ENCODE measurements around the gene ADCY7.

Gene ADCY7

DNA sequence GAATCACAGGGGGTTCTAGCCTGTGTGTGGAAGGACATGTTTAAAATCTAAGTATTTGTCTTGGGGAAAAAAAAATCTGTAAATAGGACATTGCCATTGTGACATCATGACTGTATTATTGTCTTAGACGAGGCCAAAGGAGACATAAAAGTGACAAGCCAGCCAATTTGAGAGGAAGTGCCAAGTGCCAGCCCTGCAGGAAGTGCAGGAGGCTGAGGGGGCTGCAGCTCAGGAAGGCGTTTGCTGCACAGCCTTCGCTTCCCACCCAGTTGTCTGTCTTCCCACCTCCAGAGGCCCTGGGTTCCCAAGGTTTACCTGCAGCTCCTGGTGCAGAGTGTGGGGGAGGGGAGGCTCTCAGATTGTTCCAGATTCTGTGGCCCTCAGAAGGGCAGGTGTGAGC lies 1.3 kb downstream of the ADCY7 start:
- no peak for DNase-seq (ENCODE audit: low read depth)

DNA sequence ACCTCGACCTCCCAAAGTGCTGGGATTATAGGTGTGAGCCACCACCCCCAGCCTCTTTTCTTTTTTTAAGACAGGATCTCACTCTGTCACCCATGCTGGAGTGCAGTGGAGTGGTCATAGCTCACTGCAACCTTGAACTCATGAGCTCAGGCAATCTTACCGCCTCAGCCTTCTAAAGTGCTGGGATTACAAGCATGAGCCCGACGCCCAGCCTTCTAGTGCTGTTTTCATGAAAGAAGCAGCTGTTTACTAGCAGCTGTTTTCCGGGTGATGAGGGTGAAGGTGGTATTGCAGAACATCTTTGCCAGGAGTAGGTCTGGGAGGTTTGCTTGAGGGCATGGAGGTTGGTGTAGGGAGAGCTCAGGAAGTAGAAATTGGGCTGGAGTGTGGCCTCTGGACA lies 2.0 kb downstream of the ADCY7 start:
- no peak for DNase-seq (ENCODE audit: low read depth)

DNA sequence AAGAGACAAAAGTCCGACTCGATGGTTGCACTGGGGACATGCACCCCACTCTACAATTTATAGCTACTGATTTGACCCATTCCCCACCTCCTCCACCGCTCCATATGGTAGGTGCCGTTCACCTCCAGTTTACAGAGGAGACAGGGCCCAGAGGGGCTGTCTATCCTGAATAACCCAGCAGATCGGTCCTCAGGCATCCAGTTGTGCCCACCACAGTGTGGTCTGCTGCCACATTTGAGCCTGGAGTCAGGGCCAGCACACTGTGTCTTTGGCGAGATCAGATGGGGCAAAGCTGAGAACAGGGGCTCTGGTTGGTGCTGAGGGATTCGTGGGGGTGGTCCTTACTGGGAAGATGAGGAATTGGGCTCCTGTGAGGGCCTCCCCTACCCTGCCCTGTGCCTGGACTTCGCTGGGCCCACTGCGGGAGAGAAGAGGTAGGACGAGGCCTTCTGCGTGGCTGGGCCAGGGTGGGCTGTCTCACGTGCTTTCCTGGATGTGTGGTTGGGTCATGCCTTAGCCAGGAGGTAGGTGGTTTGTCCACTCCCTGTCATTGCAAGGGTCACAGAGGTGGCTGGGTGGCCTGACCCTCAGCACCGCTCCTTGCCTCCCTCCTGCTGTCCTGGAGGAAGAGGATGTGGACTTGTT lies 2.8 kb downstream of the ADCY7 start:
- DNase-seq (ENCODE audit: low read depth), result no peak

DNA sequence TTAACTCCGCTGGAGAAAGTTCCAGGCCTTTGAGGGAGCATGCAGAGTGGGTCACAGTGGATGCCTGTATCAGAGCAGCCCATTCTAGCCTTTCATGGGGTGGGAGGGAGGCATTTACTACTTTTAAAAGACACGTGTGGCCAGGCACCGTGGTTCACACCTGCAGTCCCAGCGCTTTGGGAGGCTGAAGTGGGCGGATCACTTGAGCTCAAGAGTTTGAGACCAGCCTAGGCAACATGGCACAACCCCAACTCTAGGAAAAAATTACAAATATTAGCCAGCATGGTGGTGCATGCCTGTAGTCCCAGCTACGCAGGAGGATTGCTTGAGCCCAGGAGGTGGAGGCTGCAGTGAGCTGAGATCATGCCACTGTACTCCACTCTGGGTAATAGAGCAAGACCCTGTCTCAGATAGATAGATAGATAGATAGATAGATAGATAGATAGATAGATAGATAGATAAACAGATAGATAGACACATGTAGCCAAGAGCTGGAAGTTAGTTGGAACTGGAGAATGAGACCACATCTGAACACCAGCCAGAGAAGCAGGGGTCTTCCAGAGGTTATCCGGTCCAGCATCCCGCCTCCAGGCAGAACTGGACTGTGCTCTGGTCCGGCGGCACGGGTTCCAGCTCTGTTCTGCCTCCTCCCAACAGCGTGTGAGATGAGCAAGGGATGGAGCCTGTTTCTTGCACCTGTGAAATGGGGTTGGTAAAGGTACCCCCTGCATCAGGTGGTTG lies 3.6 kb downstream of the ADCY7 start:
- DNase-seq (ENCODE audit: low read depth), result no peak

DNA sequence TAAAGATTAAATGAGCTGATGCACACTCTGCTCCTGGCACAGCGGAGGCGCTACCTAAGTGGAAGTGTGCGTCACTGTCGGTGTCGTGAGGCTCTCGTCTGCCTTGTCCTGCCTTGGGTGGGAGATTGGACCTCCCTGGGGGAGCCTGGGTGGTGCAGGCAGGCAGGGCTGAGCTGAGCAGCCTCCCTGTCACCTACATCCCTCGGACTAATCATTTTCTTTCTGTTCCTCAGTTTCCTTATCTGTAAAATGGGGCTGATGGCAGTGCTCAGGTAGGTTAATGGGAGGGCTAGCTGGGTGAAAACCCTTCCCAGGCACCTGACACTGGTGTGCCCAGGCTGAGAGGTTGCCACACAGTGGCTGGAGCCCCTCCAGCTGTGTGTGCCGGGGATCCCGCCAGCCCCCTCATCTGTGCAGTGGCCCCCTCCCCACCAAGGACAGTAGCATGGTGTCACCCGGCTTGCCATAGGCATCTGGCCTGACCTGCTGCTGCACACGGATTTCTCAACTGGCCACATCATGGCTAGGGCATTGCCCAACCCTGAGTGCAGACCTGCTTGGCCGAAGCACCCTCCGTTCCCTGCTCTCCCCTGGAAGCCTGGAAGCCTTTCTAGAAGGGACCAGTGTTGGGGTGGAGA lies 4.3 kb downstream of the ADCY7 start:
- DNase-seq (ENCODE audit: low read depth), result no peak

DNA sequence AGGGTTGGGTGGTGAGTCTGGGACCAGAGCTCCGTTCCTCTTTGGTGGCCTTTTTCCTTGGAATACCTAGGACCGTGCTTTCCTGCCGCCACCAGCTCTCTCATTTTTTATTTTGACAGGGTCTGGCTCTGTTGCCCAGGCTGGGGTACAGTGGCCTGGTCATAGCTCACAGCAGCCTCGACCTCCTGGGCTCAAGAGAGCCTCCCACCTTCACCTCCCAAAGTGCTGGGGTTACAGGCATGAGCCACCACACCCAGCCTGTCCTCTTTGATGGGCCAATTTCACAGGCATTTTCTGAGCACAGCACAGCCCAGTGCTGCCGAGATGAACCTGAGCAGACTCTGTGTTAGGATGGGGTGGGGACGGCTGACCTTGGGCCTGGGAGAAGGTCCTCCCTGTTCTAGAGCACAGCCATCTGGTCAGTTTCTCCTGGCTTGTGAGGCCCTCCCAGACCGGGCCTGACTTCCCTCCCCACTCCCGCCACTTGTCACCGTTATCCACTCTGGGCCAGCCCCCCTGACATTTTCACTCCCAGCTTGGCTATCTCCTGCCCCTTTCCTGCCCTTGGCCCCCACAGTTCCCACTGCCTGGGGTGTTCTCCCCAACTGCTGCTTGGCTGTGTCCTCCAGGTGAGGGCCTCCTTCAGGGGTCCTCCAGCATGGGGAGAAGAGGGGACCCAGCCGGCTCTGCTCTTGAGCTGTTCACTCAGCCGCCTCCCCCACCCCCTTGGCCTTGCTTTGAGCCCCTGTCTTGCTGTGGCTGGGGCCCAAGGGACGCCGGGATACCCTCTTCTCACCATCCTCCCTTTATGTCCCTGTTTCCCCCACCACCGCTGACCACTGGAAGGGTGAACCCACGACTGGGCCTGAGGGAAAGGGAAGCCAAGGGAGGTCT lies 5.0 kb downstream of the ADCY7 start:
- no peak for DNase-seq (ENCODE audit: low read depth)

DNA sequence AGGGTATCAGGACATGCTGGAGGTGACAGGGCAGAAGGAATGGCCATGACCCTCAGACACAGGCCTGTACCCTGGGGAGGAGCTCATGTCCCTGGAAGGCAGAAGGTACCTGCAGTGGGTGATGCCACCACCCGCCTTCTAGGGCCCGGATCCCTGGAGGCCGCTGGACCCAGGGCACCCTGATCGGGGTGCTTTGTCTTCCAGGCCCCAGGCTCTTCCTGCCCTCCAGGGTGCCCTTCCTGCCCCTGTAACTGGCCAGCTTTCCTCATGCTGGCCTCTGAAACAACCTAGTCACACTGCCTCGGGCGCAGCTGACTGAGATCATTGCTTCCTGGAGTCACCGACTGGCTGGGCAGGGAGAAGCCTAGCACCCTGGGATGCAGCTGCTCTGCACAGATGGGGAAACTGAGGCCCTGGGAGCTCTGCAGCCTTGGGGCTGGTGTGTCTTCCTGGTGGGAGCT lies 5.8 kb downstream of the ADCY7 start:
- DNase-seq (ENCODE audit: low read depth), result no peak

DNA sequence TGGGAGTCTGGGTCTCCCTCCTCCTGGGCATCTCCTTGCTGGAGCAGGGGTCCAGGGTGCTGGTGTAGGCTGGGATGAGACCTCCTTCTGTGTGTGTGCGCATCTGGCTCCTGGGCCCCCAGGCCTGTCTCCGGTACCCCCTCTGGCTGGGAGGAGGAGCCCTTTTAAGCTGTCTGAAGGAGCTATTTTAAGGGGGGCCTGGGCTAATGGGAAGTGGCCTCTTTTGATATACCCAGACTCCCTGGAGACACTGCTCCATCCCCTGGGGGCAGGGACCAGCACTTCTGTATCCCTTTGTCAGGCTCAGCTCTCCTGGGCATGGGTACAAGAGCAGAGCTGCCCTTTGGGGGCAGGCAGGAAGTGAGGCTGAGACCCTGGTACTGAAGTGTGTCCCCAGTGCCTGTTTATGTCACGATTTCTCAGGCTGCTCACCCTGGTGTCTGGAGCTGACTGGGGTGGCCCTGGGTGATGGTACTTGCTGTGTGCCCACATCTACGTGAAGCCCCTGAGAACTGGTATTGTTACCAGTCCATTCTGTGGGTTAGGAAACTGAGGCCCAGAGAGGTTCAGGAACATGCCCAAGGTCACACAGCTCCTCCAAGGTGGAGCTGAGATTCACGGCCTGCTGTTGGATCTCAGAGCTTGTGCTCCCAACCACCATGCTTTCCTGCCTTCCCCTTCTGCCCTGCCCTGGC lies 6.5 kb downstream of the ADCY7 start:
- DNase-seq (ENCODE audit: low read depth), result no peak

DNA sequence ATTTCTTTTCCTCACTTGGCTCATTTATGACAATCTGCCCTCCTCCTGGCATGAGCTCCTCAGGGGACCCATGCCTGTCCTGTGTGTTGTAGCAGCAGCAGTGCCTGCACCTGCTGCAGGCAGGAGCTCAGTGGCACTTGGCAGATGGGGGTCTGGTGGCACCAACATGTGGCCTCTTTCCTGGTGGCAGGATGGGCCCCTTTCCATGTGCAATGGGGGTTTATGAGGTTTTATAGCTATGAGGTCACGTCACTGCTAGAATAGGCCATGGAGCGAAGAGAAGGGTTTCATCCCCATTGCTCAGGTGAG lies 7.0 kb downstream of the ADCY7 start:
- DNase-seq (ENCODE audit: low read depth), result no peak

DNA sequence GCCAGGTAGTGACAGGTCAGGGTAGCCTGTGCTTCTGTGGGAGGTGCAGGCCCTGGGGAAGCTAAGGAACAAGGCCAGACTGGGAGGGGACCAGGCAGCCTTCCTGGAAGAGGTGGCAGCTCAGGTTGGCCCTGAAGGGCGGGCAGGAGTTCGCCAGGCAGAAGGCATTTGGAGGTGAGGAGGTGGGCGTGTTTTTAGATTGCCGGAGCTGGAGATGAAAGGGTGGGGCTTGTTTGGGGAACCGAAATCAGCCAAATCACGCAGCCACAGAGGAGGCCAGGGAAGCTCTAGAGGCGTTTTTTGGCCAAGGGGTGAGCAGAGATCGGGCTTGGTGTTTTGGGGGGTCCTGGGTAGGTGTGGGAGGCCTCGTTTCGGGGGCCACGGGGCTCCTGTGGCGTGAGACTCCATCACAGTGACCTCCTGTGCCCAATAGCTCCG lies 7.6 kb downstream of the ADCY7 start:
- DNase-seq (ENCODE audit: low read depth), result no peak

DNA sequence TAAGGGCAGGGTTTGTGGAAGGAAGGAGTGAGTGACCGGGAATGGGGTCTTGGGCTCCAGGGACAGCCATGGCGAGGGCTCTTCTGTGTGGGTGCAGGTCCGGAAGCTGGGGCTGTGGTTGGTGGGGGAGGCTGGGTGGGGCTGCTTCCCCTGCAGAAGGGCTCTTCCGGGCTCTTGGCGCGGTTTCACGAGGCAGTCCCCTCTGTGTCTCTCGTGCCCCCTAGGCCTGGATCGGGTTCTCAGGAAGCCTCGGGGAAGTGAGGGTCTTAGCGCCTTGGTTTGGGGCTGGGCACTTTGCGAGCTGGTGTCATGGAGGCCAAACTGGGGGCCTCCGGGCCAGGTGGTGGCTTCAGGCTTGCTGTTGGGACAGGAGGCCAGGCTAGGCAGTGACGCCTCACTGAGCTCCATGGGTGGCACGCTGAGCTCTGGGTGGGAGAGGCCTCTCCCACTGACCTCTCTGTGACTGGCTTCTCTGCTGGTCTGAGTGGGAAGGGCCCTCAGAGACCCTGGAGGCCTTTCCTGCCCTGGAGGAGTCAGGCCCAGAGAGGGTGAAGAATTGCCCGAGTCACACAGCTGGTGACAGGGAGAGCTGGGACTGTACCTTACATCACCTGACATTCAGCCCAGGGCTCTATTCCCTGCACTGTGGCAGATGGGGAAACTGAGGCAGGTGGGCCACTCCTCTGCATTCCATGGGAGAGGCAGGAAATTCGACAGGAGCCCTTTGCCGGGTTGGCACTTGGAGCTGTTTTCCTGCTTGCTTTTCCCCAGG lies 8.2 kb downstream of the ADCY7 start:
- no peak for DNase-seq (ENCODE audit: low read depth)

DNA sequence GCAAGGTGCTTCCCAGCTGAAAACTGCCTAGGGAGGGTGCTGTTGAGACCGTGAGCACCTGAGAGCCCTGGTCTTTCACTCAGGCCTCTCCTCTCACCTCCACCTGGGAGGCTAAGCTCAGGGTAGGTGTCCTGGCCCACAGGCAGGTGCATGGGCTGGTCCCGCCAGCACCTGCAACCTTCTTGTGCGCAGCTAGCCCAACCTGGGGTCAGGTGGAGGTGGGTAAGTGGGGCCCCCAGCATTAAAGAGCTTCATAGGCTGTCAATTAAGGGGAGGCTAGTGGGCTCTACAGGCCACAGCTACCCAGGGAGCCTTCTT lies 8.7 kb downstream of the ADCY7 start:
- no peak for DNase-seq (ENCODE audit: low read depth)

DNA sequence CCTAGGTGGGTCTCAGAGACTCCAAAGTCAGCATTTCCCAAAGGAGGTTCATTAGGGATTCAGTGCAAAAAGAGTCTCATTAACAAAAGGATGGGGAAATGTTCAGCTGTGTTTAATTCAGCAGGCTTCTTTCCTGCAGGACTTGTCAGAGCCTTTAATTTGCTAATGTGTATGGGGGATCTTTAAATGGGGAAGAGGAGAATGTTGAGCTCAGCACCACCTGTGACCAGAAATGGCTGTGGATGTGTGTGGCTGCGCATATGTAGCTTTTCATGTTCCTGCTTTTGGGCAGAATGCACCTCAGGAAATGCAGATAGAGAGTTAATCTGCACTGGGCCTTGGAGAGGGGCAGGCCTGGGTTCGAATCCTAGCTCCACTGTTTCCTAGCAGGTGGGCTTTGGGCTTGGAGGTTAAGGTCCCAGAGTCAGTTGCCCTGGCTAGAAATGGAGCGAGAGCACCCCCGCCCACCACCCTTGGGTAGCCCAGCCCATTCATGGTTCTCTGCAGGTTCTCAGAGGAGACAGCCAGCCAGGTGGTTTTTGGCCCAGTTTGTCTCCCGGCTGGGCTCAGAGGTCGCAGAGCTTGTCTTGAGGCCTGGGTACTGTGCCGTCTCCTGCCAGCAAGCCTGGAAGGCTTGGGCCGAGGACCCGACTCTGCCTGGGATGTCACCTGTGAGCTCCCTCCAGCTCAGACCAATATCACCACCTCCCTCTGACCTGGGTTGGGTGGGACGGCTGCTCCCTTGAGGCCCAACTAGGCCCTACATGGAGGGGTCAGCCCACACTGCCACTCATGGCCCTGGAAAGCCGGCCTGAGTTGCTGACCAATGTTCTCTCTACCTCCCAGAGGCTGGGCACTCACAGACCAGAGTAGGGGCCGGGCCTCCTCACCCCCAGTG lies 9.3 kb downstream of the ADCY7 start:
- no peak for DNase-seq (ENCODE audit: low read depth)

DNA sequence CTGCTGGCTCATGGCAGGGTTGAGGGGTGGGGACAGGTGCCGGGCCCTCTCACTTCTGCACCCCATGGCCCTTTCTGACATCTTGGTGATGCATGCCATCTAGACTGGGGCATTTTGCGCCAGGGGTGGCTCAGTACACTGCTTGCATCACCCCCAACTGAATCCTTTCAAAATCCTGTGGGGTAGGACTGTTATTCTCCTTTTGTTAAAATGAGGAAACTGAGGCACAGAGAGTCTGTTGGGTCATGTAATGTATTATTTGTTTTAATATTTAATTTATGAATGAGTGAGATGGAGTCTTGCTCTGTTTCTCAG lies 9.9 kb downstream of the ADCY7 start:
- no peak for DNase-seq (ENCODE audit: low read depth)

DNA sequence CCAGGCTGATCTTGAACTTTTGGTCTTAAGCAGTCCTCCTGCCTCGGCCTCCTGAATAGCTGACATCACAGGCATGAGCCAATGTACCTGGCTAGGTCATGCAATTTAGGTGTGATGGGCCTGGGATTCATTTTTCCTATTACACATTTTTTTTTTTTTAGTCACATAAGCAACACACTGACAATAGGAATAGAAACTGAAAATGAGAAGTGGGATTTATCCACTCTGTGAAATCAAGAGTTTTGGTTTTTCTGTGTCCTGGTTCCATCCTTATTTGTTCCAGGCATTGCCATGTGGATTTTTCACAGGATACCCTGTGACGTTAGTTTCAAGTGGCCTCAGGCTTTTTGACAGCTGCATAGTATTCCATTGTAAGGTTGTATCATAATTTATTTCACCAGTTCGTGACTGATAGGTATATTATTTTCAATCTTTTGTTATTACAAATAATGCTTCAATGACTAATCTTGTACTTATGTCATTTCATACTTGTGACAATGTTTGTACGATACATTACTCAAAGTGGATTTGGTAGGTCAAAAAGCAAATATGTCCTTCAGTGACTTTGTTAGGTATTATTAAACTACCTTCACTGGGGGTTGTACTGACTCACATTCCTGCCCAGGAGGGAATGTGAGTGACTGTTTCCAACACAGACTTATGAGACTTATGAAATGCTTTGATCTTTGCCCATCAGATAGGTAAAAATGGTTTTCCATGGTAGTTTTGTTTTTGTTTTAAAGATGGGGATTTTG lies 10.6 kb downstream of the ADCY7 start:
- no peak for DNase-seq (ENCODE audit: low read depth)

DNA sequence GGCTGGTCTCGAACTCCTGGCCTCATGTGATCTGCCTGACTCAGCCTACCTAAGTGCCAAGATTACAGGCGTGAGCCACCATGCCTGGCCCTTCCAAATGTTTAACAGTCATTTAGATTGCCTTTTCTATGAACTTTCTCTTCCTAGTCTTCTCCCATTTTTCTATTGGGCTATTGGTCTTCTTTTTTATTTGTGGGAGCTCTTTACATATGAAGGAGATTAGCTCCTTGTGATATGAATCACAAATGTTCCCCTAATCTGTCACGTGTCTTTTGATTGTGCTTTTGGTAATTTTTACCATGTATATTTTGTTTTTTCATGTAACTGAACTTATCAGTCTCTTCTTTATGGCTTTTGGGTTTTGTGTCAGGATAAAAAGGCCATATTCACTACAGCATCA lies 11.9 kb downstream of the ADCY7 start:
- DNase-seq (ENCODE audit: low read depth), result no peak

DNA sequence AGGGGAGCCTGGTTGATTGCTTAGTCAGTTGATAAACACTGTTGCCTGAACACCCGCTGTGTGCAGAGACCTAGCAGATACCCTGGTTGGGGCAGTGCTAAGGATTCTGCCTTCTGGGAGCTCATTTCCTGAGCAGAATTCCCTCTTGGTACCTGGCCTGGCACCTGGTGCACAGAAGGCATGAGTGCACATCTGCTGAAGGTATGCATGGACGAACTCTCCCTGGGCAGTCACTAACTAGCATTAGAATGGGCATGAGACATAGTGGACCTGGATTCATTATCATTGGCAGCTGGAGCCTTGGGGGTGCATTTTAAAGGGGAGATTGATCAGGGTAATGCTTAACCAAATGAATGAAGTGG lies 13.1 kb downstream of the ADCY7 start:
- no peak for DNase-seq (ENCODE audit: low read depth)

DNA sequence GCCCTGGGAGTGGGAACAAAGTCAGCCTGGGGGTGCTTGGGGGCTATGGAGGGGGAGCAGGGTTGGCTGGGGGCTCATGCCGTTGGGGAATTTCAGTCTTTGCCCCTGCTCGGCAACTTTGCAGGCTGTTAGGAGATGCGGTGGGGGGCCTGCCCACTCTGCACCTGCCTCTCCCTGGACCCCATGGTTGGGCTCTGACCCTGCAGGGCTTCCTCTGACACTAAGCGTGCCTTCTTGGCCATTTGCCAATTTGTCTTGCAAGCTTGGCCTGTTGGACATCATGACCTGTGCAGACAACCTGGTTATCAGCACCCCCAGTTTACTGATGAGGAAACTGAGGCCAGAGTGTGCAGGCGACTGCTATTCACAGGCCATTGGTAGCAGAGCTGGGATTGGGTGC lies 14.6 kb downstream of the ADCY7 start:
- no peak for DNase-seq (ENCODE audit: low read depth)

DNA sequence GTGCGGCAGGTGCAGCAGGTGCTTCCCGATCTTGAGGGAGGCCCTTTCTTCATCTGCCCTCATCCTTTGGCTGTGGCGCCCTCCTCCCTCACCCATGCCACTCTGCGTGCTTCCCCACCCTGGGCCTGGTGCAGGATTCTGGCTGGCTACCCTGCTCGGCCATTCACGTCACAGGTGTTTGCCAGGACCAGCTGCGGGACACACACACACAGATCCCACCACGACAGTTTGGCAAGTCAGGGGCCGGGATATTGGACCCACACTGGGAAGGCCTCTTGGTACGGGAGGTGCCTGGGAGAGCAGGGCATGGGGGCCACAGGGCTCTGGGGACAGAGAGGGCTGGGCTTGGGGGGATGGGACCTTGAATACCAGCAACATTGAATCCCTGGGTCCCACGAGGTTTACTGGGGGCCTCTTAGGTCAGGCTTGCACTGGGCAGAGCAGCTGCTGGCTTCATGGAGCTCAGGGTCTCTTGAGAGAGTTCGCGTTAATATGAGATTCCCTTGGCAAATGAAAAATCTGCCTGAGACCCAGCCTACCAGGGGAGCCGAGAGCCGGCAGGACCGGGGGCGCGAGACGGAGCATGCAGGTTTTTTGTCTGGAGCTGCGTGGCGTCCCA lies 15.1 kb downstream of the ADCY7 start:
- DNase-seq (ENCODE audit: low read depth), result no peak

All from HS-5 (cell line).